Activated naive CD4-positive, alpha-beta T cell treated with Interleukin-2 at 50 U/mL for 16 hours (primary cell): ENCODE measurements around the gene OR1E2.
"Not testable (repeated sequence)": the region's sequence is repeated elsewhere in the genome, so short reads cannot be mapped to it uniquely, and the experiment has no call there.

Experiments
- DNase-seq: peaks from one replicate; pipeline ENCODE4 v3.0.0-alpha.2; 2020

The OR1E2 gene, protein sequence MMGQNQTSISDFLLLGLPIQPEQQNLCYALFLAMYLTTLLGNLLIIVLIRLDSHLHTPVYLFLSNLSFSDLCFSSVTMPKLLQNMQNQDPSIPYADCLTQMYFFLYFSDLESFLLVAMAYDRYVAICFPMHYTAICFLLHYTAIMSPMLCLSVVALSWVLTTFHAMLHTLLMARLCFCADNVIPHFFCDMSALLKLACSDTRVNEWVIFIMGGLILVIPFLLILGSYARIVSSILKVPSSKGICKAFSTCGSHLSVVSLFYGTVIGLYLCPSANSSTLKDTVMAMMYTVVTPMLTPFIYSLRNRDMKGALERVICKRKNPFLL

DNA sequence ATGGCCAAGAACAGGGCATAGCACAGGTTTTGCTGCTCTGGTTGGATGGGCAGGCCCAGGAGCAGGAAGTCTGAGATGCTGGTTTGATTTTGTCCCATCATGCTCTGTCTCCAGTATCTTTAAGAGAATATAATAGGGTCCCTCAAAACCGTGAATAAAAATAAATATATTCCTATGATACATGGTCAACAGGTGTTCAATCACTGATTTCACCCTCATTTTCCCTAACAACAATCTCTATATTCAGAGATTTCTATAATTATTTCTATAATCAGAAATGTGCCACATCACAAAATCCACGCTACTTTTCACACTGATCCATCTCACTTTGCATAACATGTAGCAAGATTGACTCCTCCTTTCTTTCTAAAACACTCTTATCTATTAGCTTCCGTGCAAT lies at the start of gene OR1E2:
OR1E2 (minus strand) TSS at position 101 of the 400 bp plus-strand sequence; CDS start at position 101, 0 bp downstream.
- DNase-seq = no peak

DNA sequence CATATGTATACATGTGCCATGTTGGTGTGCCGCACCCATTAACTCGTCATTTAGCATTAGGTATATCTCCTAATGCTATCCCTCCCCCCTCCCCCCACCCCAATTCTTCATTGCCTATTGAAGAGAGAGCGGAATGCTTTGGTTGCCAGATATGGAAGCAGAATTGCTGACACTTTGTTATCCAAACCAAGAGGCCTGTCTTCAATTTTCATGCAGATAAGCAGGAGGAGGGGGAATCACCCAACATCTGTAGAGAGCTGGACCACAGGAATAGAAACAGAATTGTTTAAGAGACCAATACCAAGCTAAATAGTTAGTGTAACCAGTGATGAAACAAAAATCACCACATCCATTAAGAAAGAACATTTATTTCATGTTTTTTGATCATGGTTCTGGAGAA lies 49.2 kb upstream of the OR1E2 start:
- DNase-seq = no peak

DNA sequence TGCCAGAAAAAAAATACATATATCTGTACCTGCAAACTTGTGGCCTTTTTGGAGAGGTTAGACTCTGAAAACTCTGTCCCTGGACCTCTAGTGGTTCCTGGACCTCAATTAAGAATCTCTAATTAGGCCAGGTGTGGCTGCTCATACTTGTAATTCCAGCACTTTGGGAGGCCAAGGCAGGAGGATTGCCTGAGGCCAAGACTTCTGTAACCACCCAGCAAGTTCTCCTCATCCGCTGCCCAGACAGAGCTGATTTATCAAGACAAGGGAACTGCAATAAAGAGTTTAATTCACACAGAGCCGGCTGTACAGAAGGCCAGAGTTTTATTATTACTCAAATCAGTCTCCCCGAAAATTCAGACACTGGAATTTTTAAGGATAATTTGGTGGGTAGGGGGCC lies 46.3 kb upstream of the OR1E2 start:
- no peak for DNase-seq

DNA sequence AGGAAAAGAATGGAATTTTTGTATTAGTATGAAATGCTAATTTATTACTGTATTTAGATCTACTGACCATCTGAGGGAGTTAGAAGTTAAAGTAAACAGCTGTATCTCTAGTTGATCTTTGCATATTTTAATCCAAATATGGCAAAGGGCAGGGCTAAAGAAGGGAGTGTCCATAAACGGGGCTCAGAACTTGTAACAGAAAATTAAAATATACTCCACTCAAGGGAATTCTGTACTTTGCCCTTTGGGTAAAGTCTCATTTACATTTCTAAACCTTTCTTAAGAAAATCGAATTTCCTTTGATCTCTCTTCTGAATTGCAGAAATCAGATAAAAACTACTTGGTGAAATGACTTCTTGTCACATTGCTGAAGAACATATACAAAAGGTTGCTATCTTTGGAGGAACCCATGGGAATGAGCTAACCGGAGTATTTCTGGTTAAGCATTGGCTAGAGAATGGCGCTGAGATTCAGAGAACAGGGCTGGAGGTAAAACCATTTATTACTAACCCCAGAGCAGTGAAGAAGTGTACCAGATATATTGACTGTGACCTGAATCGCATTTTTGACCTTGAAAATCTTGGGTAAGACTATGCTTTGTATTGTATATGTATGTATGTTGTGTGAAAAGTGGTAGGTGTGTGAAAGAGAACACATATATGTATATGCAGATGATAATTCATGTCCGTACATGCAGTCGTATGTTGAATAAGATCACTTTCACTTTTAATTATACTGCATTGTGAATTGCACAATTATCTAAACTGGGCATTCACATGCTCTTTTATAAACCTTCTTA lies 42.4 kb upstream of the OR1E2 start, which contains the start of gene ASPA:
ASPA (plus strand) TSS at position 186 of the 799 bp plus-strand sequence; CDS start at position 349, 163 bp downstream.
- no peak for DNase-seq

DNA sequence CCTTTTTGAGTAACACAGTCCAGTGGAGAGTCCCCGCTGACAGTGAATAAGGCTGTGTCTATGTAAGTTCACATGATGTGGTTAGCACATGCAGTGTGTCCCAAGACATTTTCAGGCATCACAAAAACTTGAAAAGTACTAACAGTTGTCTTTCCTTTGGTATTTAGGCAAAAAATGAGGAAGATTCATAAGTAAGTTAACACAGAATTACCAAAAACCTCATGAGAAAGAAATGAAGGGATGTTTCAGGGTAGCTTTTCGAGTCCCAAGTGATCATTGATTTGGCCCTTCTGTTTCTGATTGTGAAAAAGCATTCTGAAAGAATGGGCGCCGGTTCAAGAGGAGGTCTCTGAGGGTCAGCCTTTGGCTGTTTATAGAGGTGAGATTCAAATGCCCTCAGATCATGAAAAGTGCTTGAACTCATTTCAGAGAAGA lies 41.6 kb upstream of the OR1E2 start:
- no peak for DNase-seq

DNA sequence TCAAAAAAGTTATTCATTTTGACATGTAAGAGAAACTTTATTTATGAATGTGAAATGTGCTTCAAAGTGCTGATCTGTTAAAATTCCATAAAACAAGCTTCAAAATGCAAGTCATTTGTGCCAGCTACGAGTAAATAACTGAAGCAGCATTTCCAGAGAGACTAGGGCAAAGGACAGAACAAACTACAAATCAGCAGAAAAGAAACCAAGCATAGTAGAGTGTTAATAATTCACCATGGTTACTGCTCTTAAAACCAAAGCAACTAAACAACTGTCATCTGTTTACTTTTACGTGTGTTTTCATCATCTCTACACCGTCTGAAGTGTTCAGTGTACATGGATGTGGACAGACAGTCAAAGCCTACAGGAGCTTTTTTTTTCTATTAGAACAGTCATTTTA lies 40.6 kb upstream of the OR1E2 start:
- no peak for DNase-seq

DNA sequence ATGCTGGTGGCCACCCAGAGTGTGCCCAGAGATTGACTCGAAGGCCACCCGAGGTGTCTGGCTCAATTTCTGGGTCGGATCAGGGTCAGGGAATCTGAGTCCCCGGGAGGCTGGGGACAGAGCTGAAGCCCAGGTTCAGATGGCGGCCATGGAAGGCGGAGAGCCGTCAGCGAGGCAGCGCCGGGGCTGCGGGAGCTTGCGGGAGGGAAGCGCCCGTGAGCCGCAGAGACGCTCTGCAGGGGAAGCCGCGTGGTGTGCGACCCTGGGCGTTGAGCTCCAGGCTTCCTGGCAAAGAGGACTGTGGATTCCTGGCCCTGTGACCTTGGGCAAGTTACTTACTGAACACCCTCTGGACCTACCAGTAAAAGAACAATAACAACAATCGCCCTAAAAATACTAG lies 38.5 kb upstream of the OR1E2 start:
- no peak for DNase-seq

DNA sequence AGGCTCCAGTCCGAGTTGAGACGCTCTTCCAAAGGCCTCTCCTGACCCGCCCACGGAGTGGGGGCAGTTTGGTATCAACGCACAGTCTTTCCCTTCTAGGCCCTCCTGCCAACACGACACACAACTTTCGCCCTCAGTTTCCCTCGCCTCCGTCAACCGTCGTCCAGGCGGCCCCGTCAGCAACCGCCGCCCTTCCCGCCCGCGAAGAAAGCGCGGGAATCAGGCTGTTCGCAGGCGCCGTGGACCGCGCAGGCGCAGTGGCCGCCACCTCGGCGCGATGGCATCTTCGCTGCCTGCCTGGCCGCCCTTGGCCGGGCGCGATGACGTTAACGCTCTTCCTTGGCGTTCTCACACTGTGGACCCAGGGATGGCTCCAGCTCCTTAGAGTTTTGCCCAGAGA lies 38.0 kb upstream of the OR1E2 start, which contains the start of gene SPATA22:
SPATA22 (minus strand) TSS at position 221 of the 400 bp plus-strand sequence. CDS start 2,494 bp downstream, outside the sequence.
- DNase-seq = no peak

DNA sequence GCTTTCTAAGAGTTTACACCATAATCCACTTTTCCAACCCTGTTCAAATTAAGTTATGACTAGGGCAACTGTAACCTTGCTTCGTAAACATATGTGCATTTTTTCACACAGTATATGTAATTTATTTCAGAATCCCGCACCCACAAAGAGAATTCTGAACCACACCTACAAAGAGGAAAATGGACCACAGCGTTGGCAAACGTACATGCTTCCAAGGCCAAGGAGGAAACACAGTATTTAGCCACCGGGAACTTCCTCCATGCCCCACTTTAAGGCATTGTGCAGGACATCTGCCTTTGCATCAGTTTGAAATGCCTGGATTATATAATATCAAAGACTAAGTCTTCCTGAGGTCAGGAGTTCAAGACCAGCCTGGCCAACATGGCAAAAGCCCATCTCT lies 35.9 kb upstream of the OR1E2 start:
- no peak for DNase-seq

DNA sequence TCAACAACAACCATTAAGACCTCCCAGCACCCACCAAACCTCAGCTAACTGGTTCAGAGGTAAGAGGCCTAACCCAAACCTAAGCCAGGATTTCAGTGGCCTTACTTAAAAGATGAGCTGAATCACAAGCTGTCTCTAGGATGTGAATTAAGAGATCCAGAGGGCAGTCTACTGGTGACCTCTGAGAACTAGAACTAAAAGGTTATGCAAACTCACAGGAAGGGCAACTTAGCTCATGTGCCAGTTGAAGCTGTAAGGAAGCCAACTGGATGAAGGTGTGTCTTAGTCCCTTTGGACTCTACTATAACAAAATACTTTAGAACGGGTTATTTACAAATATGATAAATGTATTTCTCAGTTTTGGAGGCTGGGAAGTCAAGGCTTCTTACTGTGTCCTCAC lies 32.7 kb upstream of the OR1E2 start:
- not testable (repeated sequence) for DNase-seq

DNA sequence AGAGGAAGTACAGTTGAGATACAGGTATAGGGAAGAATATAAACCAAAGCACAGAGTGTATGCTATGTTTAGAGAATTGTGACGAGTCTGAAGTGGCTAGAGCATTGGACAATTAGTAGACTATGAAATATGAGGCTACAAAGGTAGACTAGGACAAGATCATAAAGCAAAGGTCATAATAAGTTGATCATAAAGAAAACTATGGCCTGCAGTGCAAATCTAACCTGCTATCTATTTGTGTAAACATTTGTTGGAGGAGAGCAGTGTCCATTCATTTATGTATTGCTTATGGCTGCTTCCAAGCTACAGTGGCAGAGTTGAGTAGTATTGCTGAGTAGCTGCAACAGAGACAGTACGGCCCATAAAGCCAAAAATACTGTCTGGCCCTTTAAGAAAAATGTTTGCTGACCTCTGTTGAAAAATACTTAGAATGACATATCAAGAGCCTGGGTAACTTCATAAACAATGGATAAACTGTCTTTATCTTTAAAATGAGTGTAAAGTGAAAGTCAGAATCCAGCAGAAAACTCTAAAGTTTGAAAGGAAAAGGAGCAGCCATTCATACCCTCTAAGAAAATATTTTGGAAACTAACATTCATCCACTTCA lies 14.5 kb upstream of the OR1E2 start:
- no peak for DNase-seq

DNA sequence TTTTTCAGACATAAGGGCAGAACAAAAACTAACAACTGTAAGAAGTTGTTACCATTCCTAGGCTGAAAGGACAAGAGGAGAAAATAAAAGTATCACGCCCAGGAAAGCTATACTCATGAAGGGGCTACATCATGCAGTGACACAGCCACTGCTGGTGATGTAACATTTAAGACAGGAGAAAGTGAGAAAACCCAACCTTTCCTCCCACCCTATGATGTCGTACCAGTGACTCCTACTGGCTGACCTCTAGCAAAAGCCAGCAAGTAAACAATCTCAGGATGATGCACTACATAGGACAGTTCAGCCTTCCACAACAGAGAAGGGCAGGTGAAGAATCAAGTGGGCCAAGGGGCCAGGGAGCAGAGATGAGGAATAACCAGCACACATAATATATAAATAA lies 14.0 kb upstream of the OR1E2 start:
- no peak for DNase-seq

DNA sequence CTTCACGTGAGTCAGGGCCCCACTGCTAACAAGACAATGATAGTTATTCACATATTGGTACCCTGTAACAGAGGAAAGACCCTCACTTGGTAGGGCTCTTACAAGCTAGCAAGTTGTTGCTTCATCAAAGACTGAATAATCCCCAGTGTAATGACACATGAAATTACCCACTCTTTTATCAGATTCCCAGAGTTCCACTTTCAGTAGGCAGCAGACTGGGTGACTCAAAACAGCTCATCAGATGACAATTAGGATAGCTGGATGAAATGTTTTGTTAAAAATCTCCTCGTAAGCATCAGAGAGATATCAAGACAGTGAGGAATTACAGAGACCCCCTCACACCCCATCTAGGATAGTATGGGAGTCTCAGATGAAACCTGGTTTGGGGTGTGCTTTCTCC lies 6.8 kb upstream of the OR1E2 start:
- DNase-seq = no peak

DNA sequence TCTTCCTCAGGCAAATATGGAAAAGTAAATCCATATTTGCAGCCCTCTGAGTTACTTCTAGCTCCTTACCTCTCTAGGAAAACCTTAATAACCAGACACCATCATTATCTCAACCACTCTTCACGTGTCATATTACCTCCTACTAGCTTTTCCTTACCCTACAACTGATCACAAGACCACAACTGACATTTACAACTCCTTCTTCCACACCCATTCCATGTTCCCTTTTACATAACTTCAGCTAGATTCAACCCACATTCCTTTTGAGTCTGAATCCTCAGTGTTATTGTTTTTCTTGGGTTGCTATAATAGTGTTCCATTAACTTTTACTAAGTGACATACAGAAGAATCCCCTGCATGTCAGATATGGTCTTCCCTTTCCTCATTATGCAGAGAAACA lies 4.7 kb upstream of the OR1E2 start:
- DNase-seq = no peak

DNA sequence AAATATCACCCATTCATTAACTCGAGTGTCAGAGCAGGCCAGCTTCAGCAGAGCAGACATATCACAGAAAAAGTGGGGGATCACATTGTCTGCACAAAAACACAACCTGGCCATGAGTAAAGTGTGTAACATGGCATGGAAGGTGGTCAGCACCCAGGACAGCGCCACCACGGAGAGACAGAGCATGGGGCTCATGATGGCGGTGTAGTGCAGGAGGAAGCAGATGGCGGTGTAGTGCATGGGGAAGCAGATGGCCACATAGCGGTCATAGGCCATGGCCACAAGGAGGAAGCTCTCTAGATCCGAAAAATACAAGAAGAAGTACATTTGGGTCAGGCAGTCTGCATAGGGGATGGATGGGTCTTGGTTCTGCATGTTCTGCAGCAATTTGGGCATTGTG lies 426 bp downstream of the OR1E2 start:
- DNase-seq = not testable (repeated sequence)

DNA sequence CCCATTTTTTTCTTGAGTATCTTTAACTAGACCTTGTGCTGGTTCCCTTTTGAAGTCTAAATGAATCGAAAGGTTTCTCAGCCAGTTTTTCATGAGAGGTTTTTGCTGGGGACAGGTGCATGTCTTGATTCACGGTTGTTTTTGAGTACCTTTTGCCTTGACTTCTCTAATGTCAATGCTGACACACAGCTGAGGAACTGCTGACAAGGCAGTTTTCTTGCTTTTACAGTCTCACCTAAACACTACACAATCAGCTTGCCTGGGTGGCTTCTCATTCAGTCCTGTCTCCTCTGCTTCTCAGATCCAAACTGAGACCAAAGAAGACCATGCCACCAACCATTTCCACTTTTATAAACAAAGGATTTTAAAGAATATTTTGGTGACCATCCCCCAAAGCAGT lies 15.4 kb downstream of the OR1E2 start:
- DNase-seq = no peak

DNA sequence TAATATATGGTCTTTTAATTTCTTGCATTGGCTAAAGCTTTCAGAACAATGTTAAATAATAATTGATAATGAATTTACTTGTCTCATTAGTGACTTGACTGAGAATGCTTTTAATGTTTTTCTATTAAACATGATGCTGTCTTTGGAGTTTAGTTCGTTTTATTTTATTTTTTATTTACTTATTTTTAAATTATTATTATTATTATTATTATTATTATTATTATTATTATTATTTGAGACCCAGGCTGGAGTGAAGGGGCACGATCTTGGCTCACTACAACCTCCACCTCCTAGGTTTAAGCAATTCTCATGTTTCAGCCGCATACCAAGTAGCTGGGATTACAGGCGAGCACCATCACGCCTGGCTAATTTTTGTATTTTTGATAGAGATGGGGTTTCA lies 18.0 kb downstream of the OR1E2 start:
- DNase-seq = no peak

DNA sequence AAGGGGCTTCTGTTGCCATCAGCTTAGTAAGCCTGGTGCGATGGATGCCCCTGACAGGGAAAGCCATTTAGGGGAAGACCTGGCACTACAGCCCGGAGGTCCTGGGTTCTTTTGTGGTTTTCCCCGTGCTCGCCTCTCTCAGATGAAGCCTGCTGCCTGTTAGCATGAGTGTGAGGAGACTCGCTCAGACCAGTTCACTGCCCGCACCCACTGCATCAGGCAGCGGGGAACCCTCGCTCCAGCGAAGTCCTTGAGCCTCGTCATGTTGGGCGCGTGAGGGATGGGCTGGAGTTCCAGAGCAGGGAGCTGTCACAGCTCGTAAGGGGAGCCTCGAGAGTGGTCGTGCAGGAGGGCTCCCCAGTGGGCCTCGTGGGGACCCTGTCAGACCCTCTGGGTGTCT lies 21.4 kb downstream of the OR1E2 start:
- DNase-seq = not testable (repeated sequence)

DNA sequence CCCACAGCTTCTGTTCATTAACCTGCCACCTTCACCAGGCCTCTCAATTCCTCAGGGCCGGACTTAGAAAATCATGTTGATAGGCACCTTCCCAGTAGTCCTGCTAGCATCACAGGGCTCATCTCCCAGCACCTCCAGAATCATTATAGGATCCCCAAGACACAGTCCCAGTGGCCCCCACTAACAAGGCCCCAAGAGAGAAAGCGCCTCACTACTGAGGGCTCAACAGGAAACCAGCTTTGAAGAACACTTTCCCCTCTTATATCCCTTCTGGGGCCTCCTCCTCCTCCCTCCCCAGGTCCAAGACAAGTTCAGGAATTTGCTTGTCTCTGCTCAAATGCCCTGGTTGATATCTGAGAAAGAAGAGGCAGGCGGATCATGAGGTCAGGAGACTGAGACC lies 22.6 kb downstream of the OR1E2 start, which contains the start of gene OR3A3:
OR3A3 (plus strand) TSS at position 301 of the 400 bp plus-strand sequence.
- DNase-seq = no peak

DNA sequence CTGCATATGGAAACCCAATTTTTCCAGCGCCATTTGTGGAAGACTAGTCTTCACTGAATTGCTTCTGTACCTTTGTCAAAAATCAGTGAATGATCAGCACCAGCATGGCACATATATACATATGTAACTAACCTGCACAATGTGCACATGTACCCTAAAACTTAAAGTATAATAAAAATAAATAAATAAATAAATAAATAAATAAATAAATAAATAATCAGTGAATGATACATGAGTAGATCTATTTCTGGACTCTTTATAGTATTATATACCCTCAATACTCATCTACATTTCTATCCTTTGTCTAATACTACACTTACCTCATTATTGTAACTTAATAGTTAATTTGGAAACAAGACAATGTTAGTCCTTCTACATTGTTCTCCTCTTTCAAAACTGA lies 29.8 kb downstream of the OR1E2 start:
- not testable (repeated sequence) for DNase-seq

DNA sequence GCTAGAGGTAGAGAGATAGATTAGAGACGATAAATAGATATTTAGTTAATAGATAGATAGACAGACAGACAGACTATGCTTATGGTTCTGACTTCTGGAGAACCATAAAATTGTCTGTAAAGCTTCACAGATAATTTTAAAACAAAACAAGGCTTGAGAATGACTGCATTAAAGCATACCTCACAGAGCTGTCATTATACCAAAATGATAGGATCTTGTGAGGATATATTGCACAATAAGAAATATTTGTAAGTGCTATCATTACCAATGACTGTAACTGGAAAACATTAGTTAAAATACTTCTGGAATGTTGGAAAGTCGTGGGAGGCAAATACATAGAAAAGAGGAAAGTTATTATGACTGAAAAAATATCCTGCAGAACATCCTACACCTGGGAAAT lies 31.9 kb downstream of the OR1E2 start:
- no peak for DNase-seq

DNA sequence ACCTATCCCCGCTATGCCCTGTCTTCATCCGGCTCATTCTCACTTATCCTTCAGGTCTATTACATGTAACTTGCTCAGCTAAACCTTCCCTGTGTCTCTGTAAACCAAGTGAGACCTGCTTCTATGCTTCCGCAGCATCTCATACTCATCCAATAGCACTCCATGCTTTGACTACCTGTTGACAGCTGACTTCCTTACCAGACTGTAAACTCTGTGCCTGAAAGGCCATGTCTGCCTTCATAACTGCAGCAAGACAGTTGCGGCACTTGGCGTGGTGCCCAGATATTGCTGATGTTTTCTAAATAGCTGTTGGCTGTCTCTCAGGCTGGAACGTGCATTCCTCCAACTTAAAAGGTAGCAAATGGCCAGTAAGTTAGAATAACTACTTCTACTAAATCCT lies 33.6 kb downstream of the OR1E2 start:
- DNase-seq = no peak

DNA sequence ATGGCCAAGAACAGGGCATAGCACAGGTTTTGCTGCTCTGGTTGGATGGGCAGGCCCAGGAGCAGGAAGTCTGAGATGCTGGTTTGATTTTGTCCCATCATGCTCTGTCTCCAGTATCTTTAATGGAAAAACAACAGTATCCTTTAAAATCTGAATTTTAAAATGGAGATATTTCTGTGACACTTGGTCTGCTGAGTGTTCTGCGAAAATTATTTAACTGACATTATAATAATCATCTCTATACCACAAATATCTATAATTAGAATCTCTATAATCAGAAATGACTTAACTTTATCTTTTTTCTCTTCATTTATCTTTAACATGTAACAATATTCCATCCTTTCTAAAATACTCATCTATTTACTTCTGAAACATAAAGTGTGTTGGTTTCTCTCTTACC lies 35.3 kb downstream of the OR1E2 start, which contains the start of gene OR1E1:
OR1E1 (minus strand) TSS at position 101 of the 400 bp plus-strand sequence; CDS start at position 101, 0 bp downstream.
- no peak for DNase-seq
